ENCODE data around the gene TMTC1.

- TF ChIP-seq, protein P1, sequence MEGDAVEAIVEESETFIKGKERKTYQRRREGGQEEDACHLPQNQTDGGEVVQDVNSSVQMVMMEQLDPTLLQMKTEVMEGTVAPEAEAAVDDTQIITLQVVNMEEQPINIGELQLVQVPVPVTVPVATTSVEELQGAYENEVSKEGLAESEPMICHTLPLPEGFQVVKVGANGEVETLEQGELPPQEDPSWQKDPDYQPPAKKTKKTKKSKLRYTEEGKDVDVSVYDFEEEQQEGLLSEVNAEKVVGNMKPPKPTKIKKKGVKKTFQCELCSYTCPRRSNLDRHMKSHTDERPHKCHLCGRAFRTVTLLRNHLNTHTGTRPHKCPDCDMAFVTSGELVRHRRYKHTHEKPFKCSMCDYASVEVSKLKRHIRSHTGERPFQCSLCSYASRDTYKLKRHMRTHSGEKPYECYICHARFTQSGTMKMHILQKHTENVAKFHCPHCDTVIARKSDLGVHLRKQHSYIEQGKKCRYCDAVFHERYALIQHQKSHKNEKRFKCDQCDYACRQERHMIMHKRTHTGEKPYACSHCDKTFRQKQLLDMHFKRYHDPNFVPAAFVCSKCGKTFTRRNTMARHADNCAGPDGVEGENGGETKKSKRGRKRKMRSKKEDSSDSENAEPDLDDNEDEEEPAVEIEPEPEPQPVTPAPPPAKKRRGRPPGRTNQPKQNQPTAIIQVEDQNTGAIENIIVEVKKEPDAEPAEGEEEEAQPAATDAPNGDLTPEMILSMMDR (IDR thresholded peaks at IDR 0.05), result no peak
- TF ChIP-seq EZH2 (IDR thresholded peaks at IDR 0.05; ENCODE audit: borderline replicate concordance, insufficient read depth, low read depth, low read length, poor library complexity, severe bottlenecking), result no peak
Observed at GRCh38 chr12:29717540-29718100, 66.1 kb downstream of the TMTC1 start.

Measured in B cell (primary cell).